Kidney (tissue), 14 donors: Measurements from ENCODE around the gene SCYL3. TPM values are rescaled to one million over a fixed set of nuclear protein-coding genes. Genes with fewer than 3 reads are reported as not detected.

Experiments used
- DNase-seq, 5 donors: peaks; one replicate each; pipeline ENCODE4 v3.0.0-alpha.2; 2013 to 2020
- FAIRE-seq: peaks from 2 replicates; lab custom pipeline; 2012; peaks lifted over from hg19 to GRCh38; lab: Jason Lieb, UNC
- H3K27ac ChIP-seq, 2 donors: one replicate each; pipeline ENCODE4 v1.7.0; 2013; ENCODE audit warnings: low read depth in 2 of 2, low read length in 2 of 2, inconsistent platforms in 1 of 2
- H3K27me3 ChIP-seq: one replicate; pipeline ENCODE4 v1.7.1; 2013; ENCODE audit warnings: low read length, inconsistent platforms; ENCODE audit not compliant: control insufficient read depth, insufficient read depth
- H3K36me3 ChIP-seq, 3 donors: one replicate each; pipeline versions ENCODE4 v1.7.0 to v1.7.1; 2013; ENCODE audit warnings: low read length in 3 of 3, control low read depth in 1 of 3, inconsistent platforms in 1 of 3; ENCODE audit not compliant: insufficient read depth in 3 of 3, control insufficient read depth in 2 of 3
- H3K4me1 ChIP-seq, 3 donors: one replicate each; pipeline versions ENCODE4 v1.7.0 to v1.7.1; 2013; ENCODE audit warnings: low read length in 3 of 3, inconsistent platforms in 1 of 3, low read depth in 1 of 3; ENCODE audit not compliant: control insufficient read depth in 2 of 3, insufficient read depth in 2 of 3
- H3K4me3 ChIP-seq, 3 donors: one replicate each; pipeline versions ENCODE4 v1.7.0 to v1.8.1; 2013; ENCODE audit warnings: low read length in 3 of 3, control low read depth in 1 of 3, inconsistent platforms in 1 of 3
- H3K9ac ChIP-seq, 3 donors: one replicate each; pipeline versions ENCODE4 v1.7.0 to v1.7.1; 2013; ENCODE audit warnings: low read length in 3 of 3, control low read depth in 1 of 3, inconsistent platforms in 1 of 3
- H3K9me3 ChIP-seq, 3 donors: one replicate each; pipeline versions ENCODE4 v1.7.0 to v1.7.1; 2013; ENCODE audit warnings: low read length in 3 of 3, control low read depth in 1 of 3, inconsistent platforms in 1 of 3; ENCODE audit not compliant: control insufficient read depth in 2 of 3, insufficient read depth in 1 of 3
- intact Hi-C: fragments of 100-400 bp; cut with DNase I; formaldehyde crosslinking; loops from one replicate; pipeline ENCODE4 v1.11.1; 2022
- polyA plus RNA-seq: library from polyadenylated mRNA; stranded (reverse); fragments of 350-450 nt; fragmentation: Illumina TruSeq; extraction: RNeasy Lipid Tissue Mini Kit (QIAGEN cat#74804); gene quantifications from one replicate; pipeline ENCODE4 v1.2.3, GENCODE V29; 2014; ENCODE audit warnings: low read depth, low replicate concordance; ENCODE audit not compliant: insufficient read depth
- total RNA-seq: library from RNA; stranded (reverse); fragmentation: NEBNext Ultra II Directional; extraction: Animal tissue kit (Norgen Biotek cat#: 25700); gene quantifications from one replicate; pipeline ENCODE4 v1.2.1, GENCODE V29; 2021
- TF ChIP-seq, protein P1 (sequence below): IDR thresholded peaks from 3 replicates; pipeline ENCODE4 v1.5.1; 2012; ENCODE audit warnings: mild to moderate bottlenecking, moderate library complexity, borderline replicate concordance; ENCODE audit not compliant: insufficient read depth; ENCODE audit errors: extremely low read depth
- donor health status: control.
- donor health status: control.
- donor health status: control.
- donor health status: control.
- donor health status: control.
- donor health status: DM: yes; HTN: yes; CAD: no.
- donor health status: Normal renal cell carcinoma (clear cell type).

SCYL3 gene
- total and polyA plus RNA-seq, 2 donors from 2014 or later = 5.6 to 14.8 TPM

DNA sequence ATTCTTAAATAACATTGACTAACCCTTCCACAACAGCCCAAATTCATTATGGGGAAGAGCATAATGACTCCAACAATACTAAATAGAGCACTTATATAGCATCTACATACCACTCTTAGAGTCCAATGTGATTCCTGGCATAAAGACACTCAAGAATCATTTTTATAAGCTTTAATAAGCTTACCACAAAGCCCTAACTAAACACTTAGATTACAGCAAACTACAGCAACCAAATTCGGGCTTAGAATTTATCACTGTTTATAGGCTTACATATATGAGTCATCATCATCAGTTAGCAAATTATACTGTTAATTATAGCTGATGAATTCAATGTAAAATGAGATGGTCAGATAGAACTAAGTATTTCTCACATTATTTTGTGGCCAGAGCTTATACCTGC lies 7.3 kb downstream of the SCYL3 start:
- DNase-seq (no peak), FAIRE-seq (no peak)

DNA sequence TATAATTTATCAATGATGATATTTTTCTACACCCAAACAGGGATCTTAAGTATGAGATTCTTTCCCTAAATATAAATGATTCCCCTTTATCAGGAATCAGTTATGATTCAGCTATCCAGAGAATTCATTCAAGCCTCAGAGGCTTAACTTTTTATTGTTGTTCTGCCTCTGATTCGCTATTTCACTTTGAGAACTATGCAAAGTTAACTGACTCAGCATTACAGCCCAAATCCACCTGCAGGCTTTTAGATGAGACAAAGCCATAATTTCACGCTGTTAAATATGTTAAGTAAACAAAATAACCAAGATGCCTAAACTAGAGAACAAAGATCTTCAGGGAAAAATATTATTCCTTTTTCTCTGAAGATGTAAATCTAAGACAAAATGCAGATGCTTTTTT lies 8.5 kb downstream of the SCYL3 start:
- H3K9me3 ChIP-seq = no peaks in the 10 kb centered on the region
- H3K9ac ChIP-seq = no peak overlapping the region
- H3K27ac ChIP-seq = no peak overlapping the region
- no peaks in the 10 kb centered on the region for H3K27me3 ChIP-seq
- intact Hi-C loops = no loop called here
- DNase-seq = no peak
- TF ChIP-seq, protein P1, sequence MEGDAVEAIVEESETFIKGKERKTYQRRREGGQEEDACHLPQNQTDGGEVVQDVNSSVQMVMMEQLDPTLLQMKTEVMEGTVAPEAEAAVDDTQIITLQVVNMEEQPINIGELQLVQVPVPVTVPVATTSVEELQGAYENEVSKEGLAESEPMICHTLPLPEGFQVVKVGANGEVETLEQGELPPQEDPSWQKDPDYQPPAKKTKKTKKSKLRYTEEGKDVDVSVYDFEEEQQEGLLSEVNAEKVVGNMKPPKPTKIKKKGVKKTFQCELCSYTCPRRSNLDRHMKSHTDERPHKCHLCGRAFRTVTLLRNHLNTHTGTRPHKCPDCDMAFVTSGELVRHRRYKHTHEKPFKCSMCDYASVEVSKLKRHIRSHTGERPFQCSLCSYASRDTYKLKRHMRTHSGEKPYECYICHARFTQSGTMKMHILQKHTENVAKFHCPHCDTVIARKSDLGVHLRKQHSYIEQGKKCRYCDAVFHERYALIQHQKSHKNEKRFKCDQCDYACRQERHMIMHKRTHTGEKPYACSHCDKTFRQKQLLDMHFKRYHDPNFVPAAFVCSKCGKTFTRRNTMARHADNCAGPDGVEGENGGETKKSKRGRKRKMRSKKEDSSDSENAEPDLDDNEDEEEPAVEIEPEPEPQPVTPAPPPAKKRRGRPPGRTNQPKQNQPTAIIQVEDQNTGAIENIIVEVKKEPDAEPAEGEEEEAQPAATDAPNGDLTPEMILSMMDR = no peak
- no peak for FAIRE-seq
- peaks cover 0 to 3% (median 0%) of the 10 kb centered on the region in 3 donors for H3K36me3 ChIP-seq
- H3K4me3 ChIP-seq = no peak overlapping the region
- H3K4me1 ChIP-seq = peaks cover 0 to 5% (median 0%) of the 10 kb centered on the region in 3 donors

More for the DNA sequence above, 7.3 kb downstream of the SCYL3 start:
- H3K36me3 ChIP-seq = peaks cover 0 to 3% (median 0%) of the 10 kb centered on the region in 3 donors
- no peak overlapping the region for H3K27ac ChIP-seq
- H3K4me3 ChIP-seq = no peak overlapping the region
- H3K9ac ChIP-seq = no peak overlapping the region
- intact Hi-C loops = no loop called here
- H3K9me3 ChIP-seq = no peaks in the 10 kb centered on the region
- H3K27me3 ChIP-seq = no peaks in the 10 kb centered on the region
- TF ChIP-seq, protein P1 = no peak
- peaks cover 4 to 6% (median 6%) of the 10 kb centered on the region in 3 donors for H3K4me1 ChIP-seq

DNA sequence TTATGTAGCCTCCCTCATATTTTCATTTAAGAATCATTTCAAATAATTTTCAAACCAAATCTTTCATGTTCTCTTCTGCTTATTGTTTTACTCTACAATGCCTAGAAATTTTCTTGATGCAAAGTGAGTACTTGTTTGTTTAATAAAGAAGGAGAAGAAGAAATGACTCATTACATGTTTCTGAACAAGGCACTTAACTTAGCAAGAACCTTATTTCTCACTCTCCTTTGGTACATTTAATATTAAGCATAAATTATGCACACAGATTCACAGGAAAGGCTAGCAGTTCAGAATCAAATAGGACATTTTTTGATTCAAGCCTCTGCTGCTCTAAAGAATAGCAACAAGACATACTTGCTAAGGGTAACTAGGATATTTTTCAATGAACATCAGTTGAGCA lies 9.1 kb downstream of the SCYL3 start:
- H3K36me3 ChIP-seq = peaks cover 0 to 3% (median 0%) of the 10 kb centered on the region in 3 donors
- H3K4me1 ChIP-seq = peaks cover 0 to 5% (median 0%) of the 10 kb centered on the region in 3 donors
- no peaks in the 10 kb centered on the region for H3K9me3 ChIP-seq
- no peak overlapping the region for H3K4me3 ChIP-seq
- no peaks in the 10 kb centered on the region for H3K27me3 ChIP-seq
- no peak for FAIRE-seq
- H3K27ac ChIP-seq = no peak overlapping the region
- no peak overlapping the region for H3K9ac ChIP-seq
- intact Hi-C loops = no loop called here
- no peak for DNase-seq
- TF ChIP-seq, protein P1 = no peak

DNA sequence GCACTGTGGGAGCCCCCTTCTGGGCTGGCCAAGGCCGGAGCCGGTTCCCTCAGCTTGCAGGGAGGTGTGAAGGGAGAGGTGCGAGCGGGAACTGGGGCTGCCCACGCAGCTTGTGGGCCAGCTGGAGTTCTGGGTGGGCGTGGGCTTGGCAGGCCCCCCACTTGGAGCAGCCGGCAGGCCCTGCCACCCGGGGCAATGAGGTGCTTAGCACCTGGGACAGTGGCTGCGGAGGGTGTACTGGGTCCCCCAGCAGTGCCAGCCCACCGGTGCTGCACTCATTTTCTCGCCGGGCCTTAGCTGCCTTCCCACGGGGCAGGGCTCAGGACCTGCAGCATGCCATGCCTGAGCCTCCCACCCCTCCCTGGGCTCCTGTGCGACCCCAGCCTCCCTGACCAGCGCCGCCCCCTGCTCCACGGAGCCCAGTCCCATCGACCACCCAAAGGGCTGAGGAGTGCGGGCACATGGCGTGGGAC lies 11.6 kb downstream of the SCYL3 start:
- Histone ChIP-seq H3K4me3 (no peak overlapping the region), H3K27ac (no peak overlapping the region), H3K4me1 (no peaks in the 10 kb centered on the region), H3K36me3 (peaks cover 3 to 10% (median 7%) of the 10 kb centered on the region in 3 donors), H3K27me3 (no peaks in the 10 kb centered on the region), H3K9me3 (no peaks in the 10 kb centered on the region), H3K9ac (no peak overlapping the region)
- FAIRE-seq (no peak), DNase-seq (peak in 1 of 5 donors; percentile 63)
- TF ChIP-seq, protein P1 = no peak
- intact Hi-C loops = no loop called here
